Stimulated activated CD4-positive, alpha-beta T cell treated with anti-CD3 and anti-CD28 coated beads, Interleukin-15, amount 100 ng/mL, for 1 hour (primary cell): ENCODE measurements around the gene RAB3IL1.

Source experiments
- DNase-seq, 2 donors: peaks; one replicate each; pipeline ENCODE4 v3.0.0-alpha.2; 2020; ENCODE audit warnings: low read depth in 1 of 2, low spot score in 1 of 2

Gene RAB3IL1

DNA sequence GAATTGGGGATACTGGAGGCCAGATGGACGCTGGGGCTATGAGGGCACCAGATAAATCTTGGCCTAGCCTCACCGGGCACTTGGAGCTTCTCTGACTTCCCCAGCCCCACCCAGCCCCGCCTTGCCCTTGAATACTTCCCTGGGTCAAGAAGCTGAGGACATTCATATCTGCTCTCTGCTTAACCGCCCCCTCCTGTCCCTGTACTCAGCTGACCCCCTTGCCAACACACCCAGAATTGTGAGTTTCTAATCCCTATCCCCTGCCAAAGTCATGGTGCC is 48.0 kb downstream of the RAB3IL1 start:
- DNase-seq, result no peak

- no peak for DNase-seq
Observed at GRCh38 chr11:61868571-61869428, 48.6 kb downstream of the RAB3IL1 start.

DNA sequence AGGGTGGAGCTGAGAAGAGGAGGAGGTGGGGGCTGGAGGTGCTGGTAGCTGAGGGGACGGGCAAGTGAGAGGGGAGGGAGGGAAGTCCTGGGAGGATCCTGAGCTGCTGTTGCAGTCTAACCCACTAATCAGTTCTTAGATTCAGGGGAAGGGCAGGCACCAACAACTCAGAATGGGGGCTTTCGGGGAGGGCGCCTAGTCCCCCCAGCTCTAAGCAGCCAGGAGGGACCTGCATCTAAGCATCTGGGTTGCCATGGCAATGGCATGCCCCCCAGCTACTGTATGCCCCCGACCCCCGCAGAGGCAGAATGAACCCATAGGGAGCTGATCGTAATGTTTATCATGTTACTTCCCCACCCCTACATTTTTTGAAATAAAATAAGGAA is 50.4 kb downstream of the RAB3IL1 start:
- DNase-seq, result no peak

- DNase-seq, result no peak
Observed at GRCh38 chr11:61866231-61866957, 51.0 kb downstream of the RAB3IL1 start.

- no peak for DNase-seq
Observed at GRCh38 chr11:61864814-61865775, 52.3 kb downstream of the RAB3IL1 start.

DNA sequence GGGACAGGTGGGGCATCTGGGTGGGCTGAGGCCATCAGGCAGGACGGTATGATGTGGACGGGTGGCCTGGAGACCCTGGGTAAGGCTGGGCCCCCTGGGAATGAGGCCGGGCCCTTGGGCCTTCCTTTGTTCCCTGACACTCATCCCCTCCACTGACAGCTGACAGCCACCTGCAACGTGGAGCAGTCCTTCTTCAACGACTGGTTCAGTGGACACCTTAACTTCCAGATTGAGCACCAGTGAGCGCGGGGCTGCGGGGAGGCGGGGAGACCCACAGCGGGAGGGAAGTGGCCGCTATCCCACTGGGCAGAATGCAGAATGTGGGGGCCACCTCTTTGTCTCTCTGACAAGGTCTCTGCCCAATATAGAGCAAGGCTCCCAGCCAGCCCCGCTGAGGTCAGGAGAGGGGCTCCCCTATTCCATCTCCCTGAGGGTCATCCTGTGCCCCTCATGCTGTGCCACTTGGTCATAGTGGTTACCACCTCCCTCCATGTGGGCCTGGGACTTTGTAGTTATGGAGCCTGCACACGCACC is 53.8 kb downstream of the RAB3IL1 start:
- DNase-seq, result no peak

- DNase-seq, result no peak
Observed at GRCh38 chr11:61862714-61863547, 54.4 kb downstream of the RAB3IL1 start.

- no peak for DNase-seq
Observed at GRCh38 chr11:61861634-61862033, 55.7 kb downstream of the RAB3IL1 start.

GRCh38 chr11:61860054-61860903 is 57.1 kb downstream of the RAB3IL1 start:
- no peak for DNase-seq

GRCh38 chr11:61855939-61856680 is 61.3 kb downstream of the RAB3IL1 start:
- DNase-seq, result no peak

DNA sequence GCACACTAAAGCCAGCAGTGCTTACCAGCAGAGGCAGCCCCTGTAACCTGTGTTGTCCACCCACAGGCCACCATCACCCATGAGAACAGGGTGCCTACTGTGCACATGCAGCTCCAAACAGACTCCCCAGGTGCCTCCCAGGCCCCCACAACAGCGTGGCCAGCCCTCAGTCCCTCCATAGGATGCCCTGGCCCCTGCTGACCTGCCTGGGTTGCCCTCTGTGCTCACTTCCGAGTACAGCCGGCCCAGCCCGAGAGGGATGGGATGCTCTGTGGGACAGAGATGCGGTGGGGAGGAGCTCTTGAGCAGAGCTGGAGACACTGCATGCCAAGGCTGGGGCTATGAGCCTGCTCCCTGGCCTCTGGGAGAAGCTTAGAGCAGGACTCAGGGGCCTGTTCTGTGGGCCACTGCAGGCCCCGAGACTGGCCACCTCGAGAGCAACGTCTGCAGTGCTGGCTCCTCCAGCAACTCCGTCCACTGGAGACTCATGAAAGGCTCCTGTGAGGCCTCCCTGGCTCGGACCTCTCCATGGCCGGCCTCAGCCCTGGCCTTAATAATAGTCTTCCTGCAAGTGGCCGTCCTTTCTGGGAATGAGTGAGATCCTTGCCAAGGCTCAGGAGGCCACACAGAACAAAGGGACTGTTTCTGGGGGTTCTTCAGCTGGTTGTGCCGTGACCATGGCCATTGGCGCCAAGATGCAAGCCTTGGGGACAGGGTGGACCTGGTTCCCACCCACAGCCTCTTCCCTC is 62.2 kb downstream of the RAB3IL1 start:
- DNase-seq, result no peak

- DNase-seq, result no peak
Observed at GRCh38 chr11:61854206-61854895, 63.0 kb downstream of the RAB3IL1 start.

DNA sequence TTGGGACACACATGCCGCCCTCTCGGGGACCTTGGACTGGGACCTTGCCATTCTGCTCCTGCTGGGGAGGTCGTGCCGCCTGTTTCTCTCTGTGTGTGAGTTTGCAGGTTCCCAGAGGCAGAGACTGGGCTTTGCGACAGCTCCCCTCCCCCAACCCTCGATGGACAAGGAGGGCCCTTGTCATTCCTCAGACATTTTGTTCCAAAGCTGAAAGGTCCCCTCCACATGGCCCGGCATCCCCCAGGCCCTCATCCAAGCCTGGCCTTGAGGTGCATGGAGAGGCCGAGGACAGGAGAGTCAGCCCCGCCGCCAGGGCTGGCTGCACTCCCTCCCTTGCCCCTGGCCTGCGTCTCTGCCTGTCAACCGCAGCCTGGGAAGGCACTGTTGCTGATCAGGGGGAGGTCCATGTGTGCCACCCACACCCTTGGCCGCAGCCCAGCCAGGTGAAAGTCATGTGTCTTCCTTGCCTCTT is 63.6 kb downstream of the RAB3IL1 start:
- DNase-seq, result no peak

GRCh38 chr11:61851900-61852295 is 65.5 kb downstream of the RAB3IL1 start:
- DNase-seq, result no peak

DNA sequence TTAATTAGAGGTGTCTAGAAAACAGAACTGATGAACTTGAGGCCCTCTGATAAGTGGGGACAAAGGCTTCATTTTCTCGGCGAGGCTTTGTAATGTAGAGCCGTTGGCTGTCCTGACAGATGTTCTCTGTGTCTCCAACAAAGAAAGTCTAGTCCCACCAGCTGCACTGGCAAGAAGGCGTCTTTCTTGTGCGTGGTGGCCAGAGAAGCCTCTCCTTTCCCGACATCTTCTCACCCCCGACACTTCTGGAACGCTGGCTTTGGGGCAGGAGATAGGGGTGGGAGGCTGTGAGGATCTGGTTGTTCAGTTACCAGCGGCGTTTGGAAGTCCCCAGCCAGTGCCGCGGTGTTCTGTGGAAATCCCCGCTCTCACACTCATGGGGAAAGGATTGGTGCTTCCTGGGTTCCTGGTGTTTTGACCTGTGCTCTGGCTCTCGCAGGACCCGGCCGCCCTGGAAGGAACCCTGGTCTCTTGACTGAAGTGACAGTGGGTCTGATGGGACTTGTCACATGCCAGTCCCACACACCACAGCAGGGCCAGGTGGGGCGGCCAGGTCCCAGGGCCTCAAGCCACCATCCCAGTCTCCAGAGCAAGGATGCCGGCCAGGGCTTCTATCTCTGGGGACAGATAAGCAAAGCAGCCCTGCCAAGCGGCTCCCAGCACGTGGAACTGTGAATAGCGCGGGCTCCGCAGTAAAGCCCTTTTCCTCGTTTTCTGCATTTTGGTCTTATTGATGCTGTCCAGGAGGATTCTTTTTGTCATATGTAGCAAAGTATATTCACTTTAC is 66.1 kb downstream of the RAB3IL1 start:
- no peak for DNase-seq

- no peak for DNase-seq
Observed at GRCh38 chr11:61850687-61851086, 66.7 kb downstream of the RAB3IL1 start.

DNA sequence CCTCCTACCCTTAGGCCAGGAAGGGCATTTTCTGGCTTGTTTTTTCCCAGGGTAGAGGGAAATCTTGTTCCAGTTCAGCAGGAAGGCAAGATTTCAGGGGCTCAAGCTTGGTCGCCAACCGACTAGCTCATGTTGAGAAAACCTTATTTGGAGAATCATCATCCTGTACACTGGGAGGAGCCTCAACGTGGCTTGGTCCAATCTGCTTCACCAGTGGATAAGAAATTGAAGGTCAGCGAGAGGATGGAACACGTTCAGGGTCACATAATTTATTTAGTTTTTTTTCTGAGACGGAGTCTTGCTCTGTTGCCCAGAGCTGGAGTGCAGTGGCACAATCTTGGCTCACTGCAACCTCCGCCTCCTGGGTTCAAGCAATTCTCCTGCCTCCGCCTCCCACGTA is 68.7 kb downstream of the RAB3IL1 start:
- DNase-seq, result no peak
